Endothelial cell of umbilical vein (primary cell): ENCODE measurements around the gene E2F4. TPM values are rescaled to one million over a fixed set of nuclear protein-coding genes. Genes with fewer than 3 reads are reported as not detected.

Experiments used
- BruUV-seq: library from RNA; stranded (reverse); fragments of 400-500 nt; replicated peaks from 2 replicates; lab custom pipeline; 2021; lab: Mats Ljungman, UMichigan
- CTCF ChIA-PET: fragments of 300-600, 350-600 bp; sonication (Branson Sonifier 250); formaldehyde crosslinking; loops from one replicate; lab custom pipeline; 2021; ENCODE audit warnings: antibody characterized with exemption, inconsistent platforms; lab: Charles Lee
- POLR2A ChIA-PET: fragments of 300-600, 350-600 bp; sonication (Branson Sonifier 250); formaldehyde crosslinking; loops from one replicate; lab custom pipeline; 2021; ENCODE audit warnings: antibody characterized with exemption, inconsistent platforms; lab: Charles Lee
- DNase-seq: peaks from one replicate; pipeline ENCODE4 v3.0.0-alpha.2; 2011; ENCODE audit warnings: low read depth, low spot score
- FAIRE-seq: peaks from 2 replicates; lab custom pipeline; 2011; peaks lifted over from hg19 to GRCh38; lab: Jason Lieb, UNC
- H2AFZ ChIP-seq: 2 replicates; pipeline ENCODE4 v1.6.0; 2012; ENCODE audit warnings: low read depth, low read length, control low read depth, inconsistent platforms
- H3K27ac ChIP-seq: 2 replicates; pipeline ENCODE4 v1.5.1; 2011; ENCODE audit warnings: low read depth, mild to moderate bottlenecking, control low read depth, low read length, moderate library complexity; ENCODE audit not compliant: insufficient read depth
- H3K27me3 ChIP-seq, 2 experiments: 2 replicates each; pipeline versions ENCODE4 v1.6.0 to v1.6.1; 2011; ENCODE audit warnings: low read length in 2 of 2, mixed read lengths in 1 of 2; ENCODE audit not compliant: control insufficient read depth in 2 of 2, insufficient read depth in 2 of 2
- H3K36me3 ChIP-seq, 2 experiments: 2 replicates in 1 of 2; 3 replicates in 1 of 2; pipeline ENCODE4 v1.5.1; 2011; ENCODE audit warnings: low read length in 2 of 2, mild to moderate bottlenecking in 1 of 2, moderate library complexity in 1 of 2; ENCODE audit not compliant: control insufficient read depth in 2 of 2, insufficient read depth in 2 of 2; ENCODE audit errors: extremely low read depth in 1 of 2
- H3K4me1 ChIP-seq: 3 replicates; pipeline ENCODE4 v1.5.1; 2011; ENCODE audit warnings: mild to moderate bottlenecking, low read length; ENCODE audit not compliant: control insufficient read depth, insufficient read depth; ENCODE audit errors: extremely low read depth
- H3K4me2 ChIP-seq: 2 replicates; pipeline ENCODE4 v1.6.1; 2011; ENCODE audit warnings: low read length, control low read depth, mixed read lengths; ENCODE audit not compliant: insufficient read depth
- H3K4me3 ChIP-seq, 3 experiments: fragments of 200-600 bp in 1 of 3; sonication (generic), shearing (Covaris generic) in 1 of 3; replicated peaks in 1 of 3; 2 replicates each; pipeline ENCODE4 v1.5.1; 2011 to 2016; ENCODE audit warnings: control low read depth in 3 of 3, low read length in 3 of 3, mild to moderate bottlenecking in 2 of 3, inconsistent platforms in 1 of 3, low read depth in 1 of 3, moderate library complexity in 1 of 3; ENCODE audit not compliant: insufficient read depth in 1 of 3
- H3K79me2 ChIP-seq: 2 replicates; pipeline ENCODE4 v1.6.0; 2012; ENCODE audit warnings: low read length, inconsistent platforms; ENCODE audit not compliant: control insufficient read depth, insufficient read depth
- H3K9ac ChIP-seq: replicated peaks from 2 replicates; pipeline ENCODE3; 2011; ENCODE audit warnings: low read length, control low read depth; ENCODE audit not compliant: insufficient read depth; ENCODE audit errors: extremely low read depth
- H3K9me1 ChIP-seq: replicated peaks from 3 replicates; pipeline ENCODE4 v1.6.0; 2011; ENCODE audit warnings: mild to moderate bottlenecking, low read length; ENCODE audit not compliant: control insufficient read depth, insufficient read depth; ENCODE audit errors: extremely low read depth
- H3K9me3 ChIP-seq: replicated peaks from 2 replicates; pipeline ENCODE4 v1.5.1; 2012; ENCODE audit warnings: low read length, inconsistent platforms; ENCODE audit not compliant: control insufficient read depth, insufficient read depth
- H4K20me1 ChIP-seq: replicated peaks from 2 replicates; pipeline ENCODE3; 2011; ENCODE audit warnings: mild to moderate bottlenecking, low read length; ENCODE audit not compliant: control insufficient read depth, insufficient read depth; ENCODE audit errors: extremely low read depth
- EZH2 ChIP-seq: IDR thresholded peaks from 2 replicates; pipeline ENCODE4 v1.6.1; 2012; ENCODE audit warnings: borderline replicate concordance, low read depth, mild to moderate bottlenecking, moderate library complexity, low read length, inconsistent platforms; ENCODE audit not compliant: severe bottlenecking
- FOS ChIP-seq: IDR thresholded peaks from 2 replicates; pipeline ENCODE4 v1.6.1; 2011; ENCODE audit warnings: mild to moderate bottlenecking, low read length, moderate library complexity, borderline replicate concordance; ENCODE audit not compliant: insufficient read depth
- GATA2 ChIP-seq: IDR thresholded peaks from 2 replicates; pipeline ENCODE4 v1.7.0; 2011; ENCODE audit warnings: low read depth, mild to moderate bottlenecking, moderate library complexity, mixed read lengths, low read length; ENCODE audit not compliant: insufficient read length, insufficient read depth
- JUN ChIP-seq: IDR thresholded peaks from 2 replicates; pipeline ENCODE4 v1.6.1; 2011; ENCODE audit warnings: borderline replicate concordance, low read depth; ENCODE audit not compliant: insufficient read length, insufficient read depth
- MYC ChIP-seq: IDR thresholded peaks from one replicate; pipeline ENCODE4 v1.6.1; 2011; ENCODE audit warnings: mild to moderate bottlenecking, low read depth, low read length
- POLR2AphosphoS5 ChIP-seq: IDR thresholded peaks from 2 replicates; pipeline ENCODE4 v1.6.1; 2012; ENCODE audit warnings: low read depth, mild to moderate bottlenecking, control low read depth, low read length, moderate library complexity; ENCODE audit not compliant: insufficient read depth
- dilution Hi-C: fragments of 300-500 bp; cut with MboI; formaldehyde crosslinking; loops from one replicate; pipeline ENCODE4 v1.15.0; 2019; ENCODE audit warnings: low sequenced_read_pairs; ENCODE audit not compliant: extremely low pct_ligation_motif_present
- intact Hi-C: fragments of 100-400 bp; cut with micrococcal nuclease; formaldehyde crosslinking; loops from one replicate; pipeline ENCODE4 v1.10.0; 2022
- polyA plus RNA-seq, 4 experiments: library from polyadenylated mRNA; depleted of rRNA in 3 of 4; stranded (reverse) in 3 of 4; unstranded in 1 of 4; fragments of >200 nt; gene quantifications; 2 replicates each; pipeline versions ENCODE4 v1.2.1 to v1.2.3, GENCODE V29; 2011 to 2012; ENCODE audit warnings: missing spikeins in 1 of 4
- total RNA-seq: library from RNA; stranded (reverse); gene quantifications from 2 replicates; pipeline ENCODE4 v1.2.3, GENCODE V29; 2021
- TF ChIP-seq, protein P1 (sequence below): IDR thresholded peaks from 2 replicates; pipeline ENCODE4 v1.6.1; 2011; ENCODE audit not compliant: insufficient read depth, insufficient read length
- TF ChIP-seq, protein P2 (sequence below), 2 donors: IDR thresholded peaks; 1 replicate in 1 of 2; 2 replicates in 1 of 2; pipeline ENCODE4 v1.5.1; 2011; ENCODE audit warnings: low read length in 2 of 2, mild to moderate bottlenecking in 2 of 2, moderate library complexity in 2 of 2, control low read depth in 1 of 2, inconsistent platforms in 1 of 2, low read depth in 1 of 2; ENCODE audit not compliant: insufficient read depth in 1 of 2; ENCODE audit errors: extremely low read depth in 1 of 2

E2F4 gene
- total and polyA plus RNA-seq, 2 donors (not counting 3 experiments of a cell fraction or from before 2014, with no cell fraction given) = 112 to 168 TPM

DNA sequence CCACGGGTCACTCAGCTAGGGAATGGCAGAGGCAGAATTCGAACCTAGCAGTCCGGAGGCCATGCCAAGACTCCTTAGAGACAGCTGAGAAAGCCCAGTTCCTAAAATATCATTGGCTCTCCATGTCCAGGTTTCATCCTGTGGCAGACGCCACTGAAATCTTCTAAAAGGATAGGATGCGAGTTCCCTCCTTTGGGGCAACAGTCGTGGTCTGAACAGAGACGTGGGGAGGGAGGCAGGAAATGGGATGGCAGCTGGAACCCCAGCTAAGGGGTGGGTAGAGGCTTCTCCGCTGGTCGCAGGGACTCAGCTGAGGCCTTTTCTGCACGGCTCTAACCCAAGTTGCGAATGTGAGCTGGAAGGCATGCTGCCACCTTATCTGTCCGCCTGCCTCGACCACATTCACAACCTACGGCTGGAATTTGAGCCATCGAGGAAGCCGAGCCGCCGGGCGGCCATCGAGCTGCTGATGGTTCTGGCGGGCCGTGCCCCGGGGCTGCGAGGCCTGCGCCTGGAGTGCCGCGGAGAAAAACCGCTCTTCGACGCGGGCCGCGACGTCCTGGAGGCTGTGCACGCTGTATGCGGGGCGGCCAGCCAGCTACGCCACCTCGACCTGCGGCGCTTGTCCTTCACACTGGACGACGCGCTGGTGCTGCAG is 29.3 kb upstream of the E2F4 start:
- dilution Hi-C loops (no loop called here), intact Hi-C loops (no loop called here)
- FAIRE-seq (no peak), DNase-seq (no peak)
- no peaks in the 10 kb centered on the region for H3K36me3 ChIP-seq
- H3K27me3 ChIP-seq = peaks cover 36 to 46% of the 10 kb centered on the region in 2 experiments
- H3K9me1 ChIP-seq = no peaks in the 10 kb centered on the region
- H3K9me3 ChIP-seq = no peaks in the 10 kb centered on the region
- ChIA-PET POLR2A (no interaction called here), CTCF (interaction anchor here (0.9 to 3.4 kb wide), 5 partner anchors 7 to 145 kb away, joined by 5 to 23 read pairs (median 8); no protein-coding TSS in a partner anchor)
- no peak overlapping the region for H3K4me3 ChIP-seq
- peaks cover 18% of the 10 kb centered on the region for H3K4me1 ChIP-seq
- no peaks in the 10 kb centered on the region for H4K20me1 ChIP-seq
- H3K9ac ChIP-seq = no peak overlapping the region
- H3K27ac ChIP-seq = no peak overlapping the region
- no TSS peak for BruUV-seq
- H3K79me2 ChIP-seq = no peaks in the 10 kb centered on the region
- no peak for TF ChIP-seq GATA2
- no peak for TF ChIP-seq MYC
- TF ChIP-seq JUN = no peak
- no peak overlapping the region for H2AFZ ChIP-seq
- peak overlapping the region; percentile 43 for H3K4me2 ChIP-seq

DNA sequence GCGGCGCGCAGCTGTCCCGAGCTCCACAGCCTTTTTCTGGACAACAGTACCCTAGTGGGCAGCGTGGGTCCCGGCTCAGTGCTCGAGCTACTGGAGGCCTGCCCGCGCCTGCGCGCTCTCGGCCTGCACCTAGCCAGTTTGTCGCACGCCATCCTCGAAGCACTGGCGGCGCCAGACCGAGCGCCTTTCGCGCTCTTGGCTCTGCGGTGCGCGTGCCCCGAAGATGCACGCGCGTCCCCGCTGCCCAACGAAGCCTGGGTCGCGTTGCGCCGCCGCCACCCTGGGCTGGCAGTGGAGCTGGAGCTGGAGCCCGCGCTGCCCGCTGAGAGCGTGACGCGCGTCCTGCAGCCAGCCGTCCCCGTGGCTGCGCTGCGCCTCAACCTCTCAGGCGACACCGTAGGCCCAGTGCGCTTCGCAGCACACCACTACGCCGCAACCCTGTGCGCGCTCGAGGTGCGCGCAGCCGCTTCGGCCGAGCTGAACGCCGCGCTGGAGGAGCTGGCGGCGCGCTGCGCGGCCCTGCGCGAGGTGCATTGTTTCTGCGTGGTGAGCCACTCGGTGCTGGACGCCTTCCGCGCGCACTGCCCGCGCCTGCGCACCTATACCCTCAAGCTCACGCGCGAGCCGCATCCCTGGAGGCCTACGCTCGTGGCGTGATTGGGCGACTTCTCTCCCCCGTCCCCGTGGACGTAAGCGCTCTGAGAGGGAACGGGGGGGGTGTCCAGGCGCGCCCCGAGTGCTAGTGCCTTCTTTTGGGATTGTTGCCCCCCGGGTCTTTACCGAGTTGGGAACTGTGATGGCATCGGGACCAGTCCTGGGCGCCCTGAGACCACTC is 28.6 kb upstream of the E2F4 start:
- Histone ChIP-seq H3K4me3 (peak overlapping the region in 1 of 3 experiments; percentile 8), H3K9ac (no peak overlapping the region), H2AFZ (peak overlapping the region; percentile 38), H3K36me3 (no peaks in the 10 kb centered on the region), H3K4me2 (peak overlapping the region; percentile 43), H3K27me3 (peaks cover 36 to 46% of the 10 kb centered on the region in 2 experiments), H3K79me2 (no peaks in the 10 kb centered on the region), H3K4me1 (peaks cover 18% of the 10 kb centered on the region), H3K9me3 (no peaks in the 10 kb centered on the region), H4K20me1 (no peaks in the 10 kb centered on the region), H3K9me1 (no peaks in the 10 kb centered on the region), H3K27ac (no peak overlapping the region)
- FAIRE-seq (peak; percentile 77), DNase-seq (peak; percentile 55)
- intact Hi-C loops = no loop called here
- dilution Hi-C loops = no loop called here
- CTCF ChIA-PET = interaction anchor here (0.7 to 3.4 kb wide), 6 partner anchors 8 to 145 kb away, joined by 3 to 23 read pairs (median 6); no protein-coding TSS in a partner anchor
- BruUV-seq = no TSS peak
- POLR2A ChIA-PET = no interaction called here
- TF ChIP-seq EZH2 (peak; percentile 72), MYC (no peak), FOS (no peak), GATA2 (no peak), POLR2AphosphoS5 (peak; percentile 37)
- TF ChIP-seq, protein P1, sequence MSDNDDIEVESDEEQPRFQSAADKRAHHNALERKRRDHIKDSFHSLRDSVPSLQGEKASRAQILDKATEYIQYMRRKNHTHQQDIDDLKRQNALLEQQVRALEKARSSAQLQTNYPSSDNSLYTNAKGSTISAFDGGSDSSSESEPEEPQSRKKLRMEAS = no peak
- TF ChIP-seq, protein P2, sequence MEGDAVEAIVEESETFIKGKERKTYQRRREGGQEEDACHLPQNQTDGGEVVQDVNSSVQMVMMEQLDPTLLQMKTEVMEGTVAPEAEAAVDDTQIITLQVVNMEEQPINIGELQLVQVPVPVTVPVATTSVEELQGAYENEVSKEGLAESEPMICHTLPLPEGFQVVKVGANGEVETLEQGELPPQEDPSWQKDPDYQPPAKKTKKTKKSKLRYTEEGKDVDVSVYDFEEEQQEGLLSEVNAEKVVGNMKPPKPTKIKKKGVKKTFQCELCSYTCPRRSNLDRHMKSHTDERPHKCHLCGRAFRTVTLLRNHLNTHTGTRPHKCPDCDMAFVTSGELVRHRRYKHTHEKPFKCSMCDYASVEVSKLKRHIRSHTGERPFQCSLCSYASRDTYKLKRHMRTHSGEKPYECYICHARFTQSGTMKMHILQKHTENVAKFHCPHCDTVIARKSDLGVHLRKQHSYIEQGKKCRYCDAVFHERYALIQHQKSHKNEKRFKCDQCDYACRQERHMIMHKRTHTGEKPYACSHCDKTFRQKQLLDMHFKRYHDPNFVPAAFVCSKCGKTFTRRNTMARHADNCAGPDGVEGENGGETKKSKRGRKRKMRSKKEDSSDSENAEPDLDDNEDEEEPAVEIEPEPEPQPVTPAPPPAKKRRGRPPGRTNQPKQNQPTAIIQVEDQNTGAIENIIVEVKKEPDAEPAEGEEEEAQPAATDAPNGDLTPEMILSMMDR (IDR thresholded peaks at IDR 0.05; ENCODE audit: extremely low read depth in 1 of 2, insufficient read depth in 1 of 2, low read depth in 1 of 2, low read length in 2 of 2) = no peak
